Activated T-cell treated with anti-CD3 and anti-CD28 coated beads for 24 hours (primary cell): ENCODE results near the gene ARTN.

ENCODE experiments used
- DNase-seq: peaks from one replicate; pipeline ENCODE4 v3.0.0-alpha.2; 2020; ENCODE audit warnings: low read depth

Gene ARTN

GRCh38 chr1:43970911-43971310 lies 37.3 kb downstream of the ARTN start:
- no peak for DNase-seq

DNA sequence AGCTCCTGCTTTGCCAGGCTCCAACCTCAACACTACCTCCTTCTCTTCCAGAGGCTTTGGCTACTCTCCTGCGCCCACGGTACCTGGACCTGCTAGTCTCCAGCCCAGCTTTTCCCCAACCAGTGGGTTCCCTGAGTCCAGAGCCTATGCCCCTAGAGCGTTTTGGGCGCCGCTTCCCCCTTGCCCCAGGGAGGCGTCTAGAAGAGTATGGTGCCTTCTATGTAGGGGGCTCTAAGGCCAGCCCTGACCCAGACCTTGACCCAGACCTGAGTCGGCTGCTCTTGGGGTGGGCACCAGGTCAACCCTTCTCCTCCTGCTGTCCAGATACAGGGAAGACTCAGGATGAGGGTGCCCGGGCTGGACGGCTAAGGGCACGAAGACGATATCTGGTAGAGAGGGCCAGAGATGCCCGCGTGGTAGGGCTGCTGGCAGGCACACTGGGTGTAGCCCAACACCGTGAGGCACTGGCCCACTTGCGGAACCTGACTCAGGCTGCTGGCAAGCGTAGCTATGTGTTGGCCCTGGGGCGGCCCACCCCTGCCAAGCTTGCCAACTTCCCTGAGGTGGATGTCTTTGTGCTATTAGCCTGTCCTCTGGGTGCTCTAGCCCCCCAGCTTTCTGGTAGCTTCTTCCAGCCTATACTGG lies 37.9 kb downstream of the ARTN start:
- no peak for DNase-seq

DNA sequence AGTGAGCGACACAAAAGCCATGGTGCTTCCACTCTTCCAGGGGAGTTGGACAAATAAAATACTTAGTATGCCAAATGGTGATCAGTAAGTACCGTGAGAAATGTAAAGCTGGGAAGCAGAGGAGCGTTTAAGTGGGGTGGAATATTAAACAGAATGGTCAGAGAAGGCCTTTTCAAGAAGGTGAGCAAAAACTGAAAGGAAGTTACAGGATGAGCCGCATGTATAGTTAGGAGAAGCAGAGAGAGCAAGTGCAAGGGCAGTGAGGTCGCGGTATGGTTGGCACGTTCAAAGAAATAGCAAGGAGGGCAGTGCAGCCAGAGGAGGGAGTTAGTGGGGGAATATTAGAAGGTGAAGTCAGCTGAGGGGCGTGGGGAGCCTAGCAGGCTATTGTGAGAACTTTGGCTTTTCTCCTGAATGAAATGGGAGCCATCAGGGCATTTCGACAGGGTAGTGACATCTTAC lies 40.4 kb downstream of the ARTN start:
- no peak for DNase-seq

- peak; percentile 94 for DNase-seq
Measured at GRCh38 chr1:43974443-43975248, 41.0 kb downstream of the ARTN start, which contains the start of gene ATP6V0B. ATP6V0B (plus strand) TSS chr1:43974960; CDS start chr1:43975041, 81 bp downstream.

GRCh38 chr1:43975249-43975961 lies 41.8 kb downstream of the ARTN start:
- DNase-seq: peak; percentile 4

DNA sequence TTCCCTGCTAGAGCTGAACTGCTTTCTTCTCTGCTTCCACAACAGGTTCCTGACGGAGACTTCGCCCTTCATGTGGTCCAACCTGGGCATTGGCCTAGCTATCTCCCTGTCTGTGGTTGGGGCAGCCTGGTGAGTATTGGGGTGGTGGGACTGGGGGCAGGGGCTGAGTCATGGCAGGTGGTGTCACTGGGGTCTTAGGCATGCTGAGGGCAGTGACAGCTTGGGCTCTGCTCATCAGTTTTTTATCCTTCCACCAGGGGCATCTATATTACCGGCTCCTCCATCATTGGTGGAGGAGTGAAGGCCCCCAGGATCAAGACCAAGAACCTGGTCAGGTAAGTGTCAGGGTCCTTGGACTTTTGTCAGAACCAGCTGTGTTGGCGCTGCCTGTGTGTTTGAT lies 42.4 kb downstream of the ARTN start:
- no peak for DNase-seq

GRCh38 chr1:43976890-43977289 lies 43.3 kb downstream of the ARTN start:
- no peak for DNase-seq

DNA sequence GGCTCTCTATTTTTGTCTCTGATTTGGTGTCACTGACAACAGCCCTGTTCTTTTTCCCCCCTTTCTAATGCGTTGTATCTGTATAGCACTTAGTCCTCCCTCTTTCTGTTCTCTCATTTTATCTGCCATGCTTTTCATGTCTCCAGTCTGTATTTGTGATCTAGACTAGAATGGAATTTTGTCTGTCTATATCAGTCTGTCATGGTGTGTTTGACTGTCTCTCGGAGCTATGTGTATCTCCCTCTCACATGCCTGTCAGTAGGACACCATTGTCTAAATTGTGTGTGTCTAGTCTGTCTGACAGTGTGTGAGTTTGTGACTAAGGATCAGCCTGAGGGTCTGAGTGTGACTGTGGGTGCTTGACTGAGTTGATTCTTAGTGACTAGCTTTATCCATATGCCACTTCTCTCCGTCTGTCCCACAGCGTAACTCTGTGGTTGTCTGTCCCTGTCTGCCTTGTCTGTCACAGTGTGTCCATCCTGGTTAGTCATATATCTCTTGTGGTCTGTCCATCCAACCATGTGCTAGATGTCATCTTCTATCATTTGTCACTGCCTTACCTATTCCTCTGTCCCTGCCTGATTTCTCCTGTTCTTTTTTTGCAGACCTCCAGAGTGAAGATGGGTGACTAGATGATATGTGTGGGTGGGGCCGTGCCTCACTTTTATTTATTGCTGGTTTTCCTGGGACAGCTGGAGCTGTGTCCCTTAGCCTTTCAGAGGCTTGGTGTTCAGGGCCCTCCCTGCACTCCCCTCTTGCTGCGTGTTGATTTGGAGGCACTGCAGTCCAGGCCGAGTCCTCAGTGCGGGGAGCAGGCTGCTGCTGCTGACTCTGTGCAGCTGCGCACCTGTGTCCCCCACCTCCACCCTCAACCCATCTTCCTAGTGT lies 44.0 kb downstream of the ARTN start:
- DNase-seq: no peak

GRCh38 chr1:43978264-43978550 lies 44.6 kb downstream of the ARTN start:
- DNase-seq: no peak

GRCh38 chr1:43978551-43979260 lies 45.1 kb downstream of the ARTN start, which contains the start of gene B4GALT2:
B4GALT2 (plus strand) TSS chr1:43979210; CDS start chr1:43981161, 1,951 bp downstream.
- peak; percentile 19 for DNase-seq

GRCh38 chr1:43979261-43979527 lies 45.6 kb downstream of the ARTN start:
- DNase-seq: no peak

- DNase-seq: peak; percentile 32
Measured at GRCh38 chr1:43979528-43980254, 46.1 kb downstream of the ARTN start.

GRCh38 chr1:43980255-43981134 lies 46.9 kb downstream of the ARTN start:
- no peak for DNase-seq

GRCh38 chr1:43981135-43981491 lies 47.5 kb downstream of the ARTN start:
- no peak for DNase-seq

DNA sequence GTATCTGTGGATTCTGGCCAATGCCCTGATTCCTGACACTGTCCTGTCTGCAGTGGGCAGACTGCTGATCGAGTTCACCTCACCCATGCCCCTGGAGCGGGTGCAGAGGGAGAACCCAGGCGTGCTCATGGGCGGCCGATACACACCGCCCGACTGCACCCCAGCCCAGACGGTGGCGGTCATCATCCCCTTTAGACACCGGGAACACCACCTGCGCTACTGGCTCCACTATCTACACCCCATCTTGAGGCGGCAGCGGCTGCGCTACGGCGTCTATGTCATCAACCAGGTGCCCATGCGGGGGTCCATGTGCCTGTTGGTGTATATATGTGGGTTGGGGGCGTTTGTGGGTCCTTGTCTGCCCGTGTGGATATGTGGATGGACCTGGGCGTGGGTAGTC lies 48.0 kb downstream of the ARTN start:
- no peak for DNase-seq

DNA sequence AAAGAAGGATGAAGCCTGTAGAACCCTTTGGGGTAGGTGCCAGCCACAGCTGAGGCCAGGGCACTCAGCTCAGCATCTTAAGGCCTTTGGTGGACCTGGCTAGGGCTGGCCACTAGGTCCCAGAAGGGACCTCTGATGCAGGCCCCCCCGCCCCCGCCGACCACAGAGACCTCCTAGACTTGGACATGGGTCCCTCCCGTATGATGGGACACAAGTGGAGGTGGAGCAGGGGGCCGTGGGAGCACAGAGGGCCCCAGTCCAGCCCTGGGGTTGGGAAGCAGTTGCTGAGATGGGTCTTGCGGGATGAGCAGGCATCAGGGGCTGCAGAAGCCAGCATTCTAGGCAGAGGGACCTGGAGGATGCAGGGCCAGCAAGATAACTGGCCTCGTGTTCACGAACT lies 48.6 kb downstream of the ARTN start:
- DNase-seq: no peak

GRCh38 chr1:43982808-43983207 lies 49.2 kb downstream of the ARTN start:
- DNase-seq: no peak

DNA sequence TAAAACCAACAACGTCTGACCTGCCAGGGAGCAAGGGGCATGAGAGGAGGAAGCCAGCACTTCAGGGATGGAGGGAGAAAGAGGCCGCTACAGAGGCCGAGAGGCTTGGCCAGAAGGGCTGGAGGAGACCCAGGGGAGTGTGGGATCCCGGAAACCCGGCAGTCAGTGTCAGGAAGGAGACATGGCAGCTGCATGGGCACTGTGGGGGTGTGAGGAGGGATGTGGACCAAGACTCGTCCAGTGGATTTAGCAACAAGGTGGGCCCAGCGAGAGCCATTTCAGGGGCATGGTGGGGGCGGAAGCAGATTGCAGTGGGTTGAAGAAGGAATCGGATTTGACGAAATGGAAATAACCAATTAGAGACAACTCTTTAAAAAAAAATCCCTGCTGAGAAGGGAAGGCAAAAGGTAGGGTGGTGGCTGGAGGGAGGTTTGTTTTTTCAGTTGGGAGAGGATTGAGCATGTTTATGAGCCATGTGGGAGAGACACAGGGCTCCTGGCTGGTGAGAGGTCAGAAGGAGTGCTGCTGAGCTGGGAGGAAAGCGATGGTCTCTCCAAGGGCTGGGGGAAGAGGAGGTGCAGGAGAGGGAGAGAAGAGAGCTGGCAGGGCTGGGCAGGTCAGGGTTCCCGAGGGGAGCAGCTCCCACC lies 49.8 kb downstream of the ARTN start:
- no peak for DNase-seq

GRCh38 chr1:43984855-43985254 lies 51.3 kb downstream of the ARTN start:
- DNase-seq: no peak
